GM19099 (cell line): ENCODE data around the gene ZNF521.

Source experiments
- POLR2A ChIP-seq: IDR thresholded peaks from 3 replicates; pipeline ENCODE4 v1.6.1; 2011; ENCODE audit warnings: low read depth; ENCODE audit not compliant: insufficient read length; ENCODE audit errors: extremely low read depth

ZNF521 gene

DNA sequence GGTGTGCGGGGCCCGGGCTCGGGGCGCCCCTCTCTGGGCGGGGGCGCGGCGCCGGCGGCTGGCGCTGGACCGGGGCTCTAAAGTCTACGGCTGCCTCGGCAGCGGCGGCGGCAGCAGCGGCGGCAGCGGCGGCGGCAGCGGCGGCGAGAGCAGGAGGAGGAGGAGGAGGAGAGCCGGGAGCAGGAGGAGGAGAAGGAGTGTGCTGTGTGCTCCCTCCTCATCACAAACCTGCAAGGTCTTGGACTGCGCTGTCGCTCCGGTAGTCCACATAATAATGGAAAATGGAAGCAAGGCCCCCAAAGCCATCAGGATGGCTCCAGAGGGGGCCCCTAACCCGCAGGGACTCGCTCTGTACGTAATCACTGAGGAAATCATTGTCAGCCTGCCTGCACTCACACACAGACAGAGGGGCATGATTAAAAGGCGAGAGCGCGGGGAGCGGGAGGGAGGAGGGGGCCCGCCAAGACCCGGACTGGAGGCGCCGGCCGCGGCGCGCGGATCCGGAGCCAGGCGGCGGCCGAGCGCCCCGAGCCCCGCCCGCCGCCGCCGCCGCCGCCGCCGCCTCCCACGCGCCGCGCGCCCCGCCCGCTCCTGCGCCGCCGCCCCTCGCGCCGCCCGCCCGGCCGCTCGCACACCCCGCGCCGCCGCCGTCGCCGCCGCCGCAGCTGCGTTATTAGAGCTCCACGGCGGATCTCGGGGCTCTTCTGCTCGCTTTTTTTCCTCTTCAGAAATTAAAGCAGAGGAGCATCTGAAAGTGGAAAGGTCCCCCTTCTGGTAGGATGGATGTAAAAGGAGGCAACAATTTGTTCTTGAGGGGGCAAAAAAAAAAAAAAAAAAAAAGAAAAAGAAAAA lies at the start of gene ZNF521:
TSS of gene ZNF521 (minus strand) at position 390 of the 852 bp plus-strand sequence. CDS start 1,220 bp downstream, outside the sequence.
- no peak for TF ChIP-seq POLR2A

DNA sequence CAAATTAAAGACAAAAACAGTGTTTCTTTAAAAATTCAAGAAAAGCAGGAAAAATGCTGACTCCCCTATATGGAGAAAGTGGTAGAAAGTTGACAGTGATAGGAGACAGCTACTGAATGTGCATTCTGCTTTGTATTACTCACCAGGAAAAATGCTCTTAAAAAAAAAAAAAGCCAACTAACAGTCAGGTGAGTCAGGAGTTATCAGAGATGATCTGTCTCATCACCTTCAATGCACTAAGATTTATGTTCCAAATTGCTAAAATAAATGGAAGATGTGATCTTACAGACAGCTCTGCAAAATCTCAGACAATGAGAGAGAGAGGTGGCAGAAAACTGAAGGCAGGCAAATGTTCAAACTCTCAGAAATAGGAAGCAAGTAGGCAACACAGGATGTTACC lies 47.6 kb upstream of the ZNF521 start:
- TF ChIP-seq POLR2A, result no peak

- no peak for TF ChIP-seq POLR2A
These were observed 40.2 kb upstream of the ZNF521 start for GRCh38 chr18:25392192-25392591.

GRCh38 chr18:25373432-25374179 lies 21.6 kb upstream of the ZNF521 start:
- no peak for TF ChIP-seq POLR2A

- TF ChIP-seq POLR2A, result no peak
These were observed 18.4 kb upstream of the ZNF521 start for GRCh38 chr18:25370391-25370790.

- no peak for TF ChIP-seq POLR2A
These were observed 13.3 kb upstream of the ZNF521 start for GRCh38 chr18:25365242-25365641.

- no peak for TF ChIP-seq POLR2A
These were observed 12.8 kb upstream of the ZNF521 start for GRCh38 chr18:25364732-25365131.

- TF ChIP-seq POLR2A, result no peak
These were observed 8.4 kb upstream of the ZNF521 start for GRCh38 chr18:25360301-25360899.

GRCh38 chr18:25353080-25353479 lies 1.1 kb upstream of the ZNF521 start:
- no peak for TF ChIP-seq POLR2A

GRCh38 chr18:25352629-25353005 lies 651 bp upstream of the ZNF521 start:
- no peak for TF ChIP-seq POLR2A

- TF ChIP-seq POLR2A, result no peak
These were observed 638 bp downstream of the ZNF521 start for GRCh38 chr18:25351280-25351775.

DNA sequence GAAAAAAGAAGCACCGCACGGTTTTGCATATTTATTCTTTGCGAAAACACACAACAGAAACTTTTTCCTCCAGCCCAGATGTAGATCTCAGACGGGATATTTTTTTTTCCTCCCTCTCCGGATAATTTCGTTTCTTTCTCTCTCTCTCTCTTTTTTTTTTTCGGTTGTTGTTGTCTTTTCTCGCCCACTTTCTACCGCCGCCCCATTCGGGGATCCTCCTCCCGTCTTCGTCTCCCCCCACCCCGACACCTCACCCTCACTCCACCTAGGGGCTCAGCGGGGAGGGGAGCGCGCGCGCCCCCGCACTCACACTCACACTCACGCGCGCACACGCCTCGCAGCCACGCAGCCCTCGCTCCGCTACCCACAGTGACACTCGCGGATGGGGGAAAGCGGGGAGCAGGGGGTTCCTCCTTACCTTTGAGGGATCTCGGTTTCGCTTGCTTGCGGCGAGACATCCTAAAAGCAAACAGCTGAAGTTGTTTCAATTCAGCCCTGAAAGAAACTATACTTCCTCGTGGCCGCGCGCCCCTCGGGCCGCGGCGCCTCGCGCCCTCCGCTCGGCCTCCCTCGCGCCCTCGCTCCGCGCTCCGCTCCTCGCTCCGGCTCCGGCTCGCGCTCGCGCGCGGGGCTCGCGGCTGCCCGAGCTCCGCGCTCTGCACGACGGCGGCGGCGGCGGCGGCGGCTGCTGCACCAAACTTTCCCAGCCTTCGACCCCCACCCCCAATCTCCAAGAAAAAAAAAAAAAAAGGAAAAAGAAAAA lies 1.3 kb downstream of the ZNF521 start:
- TF ChIP-seq POLR2A, result no peak

DNA sequence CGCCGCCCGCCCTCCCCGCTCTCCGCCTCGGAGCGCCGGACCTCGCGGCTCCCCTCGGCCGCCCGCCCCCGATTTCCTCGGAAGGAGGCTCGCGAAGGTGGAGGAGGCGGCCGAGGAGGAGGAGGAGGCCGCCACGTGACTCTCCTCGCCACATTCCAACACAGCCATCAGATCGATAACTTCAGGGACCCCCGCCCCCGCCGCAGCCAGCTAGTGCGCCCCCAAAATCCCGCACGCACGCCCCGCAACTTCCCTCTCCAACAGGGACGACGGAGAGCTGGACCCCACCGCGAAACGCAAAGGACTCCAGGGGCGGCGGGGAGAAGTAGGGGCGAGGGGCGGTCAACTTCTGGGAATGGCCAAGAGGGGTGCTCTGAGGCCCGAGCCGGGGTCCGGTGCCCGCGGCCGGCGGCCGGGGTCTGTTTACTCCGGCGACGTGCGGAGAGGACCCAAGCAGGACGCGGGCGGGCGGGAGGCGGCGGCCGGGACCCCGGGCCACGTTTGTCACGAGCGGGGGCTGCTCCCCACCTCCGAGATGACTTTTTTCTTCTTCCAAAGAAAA lies 2.0 kb downstream of the ZNF521 start:
- no peak for TF ChIP-seq POLR2A

- no peak for TF ChIP-seq POLR2A
These were observed 2.6 kb downstream of the ZNF521 start for GRCh38 chr18:25349131-25349925.
